ENCODE data around the gene SEMA4C.

DNA sequence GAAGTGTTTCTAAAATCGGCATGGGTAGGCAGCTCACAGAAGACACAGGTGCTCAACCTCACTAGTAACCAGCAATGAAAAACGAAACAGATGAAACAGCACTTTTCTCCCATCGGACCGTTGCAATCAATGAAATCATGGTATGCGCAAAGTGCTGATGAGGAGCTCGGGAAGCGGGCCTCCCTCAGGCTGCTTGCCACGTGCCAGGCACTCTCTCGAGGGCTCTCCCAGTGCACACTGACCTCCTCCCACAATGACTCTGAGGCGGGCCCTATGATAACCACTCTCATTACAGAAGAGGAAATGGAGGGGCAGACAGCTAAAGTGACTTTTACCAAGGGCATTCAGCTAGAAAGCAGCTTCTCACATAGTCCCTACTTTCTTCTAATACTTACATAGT, 22.3 kb downstream of the SEMA4C start:
- TF ChIP-seq POLR2A (IDR thresholded peaks at IDR 0.05; ENCODE audit: low read depth, low read length) (no peak), POLR2AphosphoS5 (IDR thresholded peaks at IDR 0.05; ENCODE audit: low read depth, low read length) (no peak)
